ENCODE results near the gene ZFYVE19.

DNA sequence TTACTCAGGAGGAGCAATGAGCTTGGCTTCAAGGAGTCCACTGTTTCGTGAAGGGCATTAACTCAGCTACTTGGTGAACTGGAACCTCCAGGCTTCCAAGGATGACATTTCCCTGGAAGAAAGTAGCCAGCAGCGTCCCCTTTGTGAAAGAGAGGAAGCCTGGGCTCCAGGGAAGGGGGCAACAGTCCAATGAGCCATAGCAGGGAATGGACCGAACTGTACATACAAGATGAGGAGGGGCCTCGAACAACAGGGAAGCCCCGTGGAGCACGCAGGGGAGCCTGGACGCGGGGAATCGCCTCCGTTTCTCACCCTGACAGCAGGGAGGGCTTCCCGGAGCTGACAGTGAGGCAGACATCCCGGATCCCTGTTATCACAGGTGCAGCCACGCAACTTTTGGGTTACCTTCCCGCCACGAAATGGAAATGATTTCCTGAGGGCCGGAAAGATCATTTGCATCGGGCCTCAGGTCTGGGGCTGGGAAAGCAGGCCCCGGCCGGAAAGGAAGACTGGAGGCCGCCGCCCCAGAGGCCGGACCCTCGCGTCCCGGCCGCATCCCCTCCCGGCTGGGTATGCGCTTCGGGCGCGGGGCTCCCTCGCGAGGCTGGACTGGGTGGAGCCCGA lies 36.5 kb downstream of the ZFYVE19 start:
- TF ChIP-seq, protein P1, sequence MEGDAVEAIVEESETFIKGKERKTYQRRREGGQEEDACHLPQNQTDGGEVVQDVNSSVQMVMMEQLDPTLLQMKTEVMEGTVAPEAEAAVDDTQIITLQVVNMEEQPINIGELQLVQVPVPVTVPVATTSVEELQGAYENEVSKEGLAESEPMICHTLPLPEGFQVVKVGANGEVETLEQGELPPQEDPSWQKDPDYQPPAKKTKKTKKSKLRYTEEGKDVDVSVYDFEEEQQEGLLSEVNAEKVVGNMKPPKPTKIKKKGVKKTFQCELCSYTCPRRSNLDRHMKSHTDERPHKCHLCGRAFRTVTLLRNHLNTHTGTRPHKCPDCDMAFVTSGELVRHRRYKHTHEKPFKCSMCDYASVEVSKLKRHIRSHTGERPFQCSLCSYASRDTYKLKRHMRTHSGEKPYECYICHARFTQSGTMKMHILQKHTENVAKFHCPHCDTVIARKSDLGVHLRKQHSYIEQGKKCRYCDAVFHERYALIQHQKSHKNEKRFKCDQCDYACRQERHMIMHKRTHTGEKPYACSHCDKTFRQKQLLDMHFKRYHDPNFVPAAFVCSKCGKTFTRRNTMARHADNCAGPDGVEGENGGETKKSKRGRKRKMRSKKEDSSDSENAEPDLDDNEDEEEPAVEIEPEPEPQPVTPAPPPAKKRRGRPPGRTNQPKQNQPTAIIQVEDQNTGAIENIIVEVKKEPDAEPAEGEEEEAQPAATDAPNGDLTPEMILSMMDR (IDR thresholded peaks at IDR 0.05), result no peak
- TF ChIP-seq, protein P2, sequence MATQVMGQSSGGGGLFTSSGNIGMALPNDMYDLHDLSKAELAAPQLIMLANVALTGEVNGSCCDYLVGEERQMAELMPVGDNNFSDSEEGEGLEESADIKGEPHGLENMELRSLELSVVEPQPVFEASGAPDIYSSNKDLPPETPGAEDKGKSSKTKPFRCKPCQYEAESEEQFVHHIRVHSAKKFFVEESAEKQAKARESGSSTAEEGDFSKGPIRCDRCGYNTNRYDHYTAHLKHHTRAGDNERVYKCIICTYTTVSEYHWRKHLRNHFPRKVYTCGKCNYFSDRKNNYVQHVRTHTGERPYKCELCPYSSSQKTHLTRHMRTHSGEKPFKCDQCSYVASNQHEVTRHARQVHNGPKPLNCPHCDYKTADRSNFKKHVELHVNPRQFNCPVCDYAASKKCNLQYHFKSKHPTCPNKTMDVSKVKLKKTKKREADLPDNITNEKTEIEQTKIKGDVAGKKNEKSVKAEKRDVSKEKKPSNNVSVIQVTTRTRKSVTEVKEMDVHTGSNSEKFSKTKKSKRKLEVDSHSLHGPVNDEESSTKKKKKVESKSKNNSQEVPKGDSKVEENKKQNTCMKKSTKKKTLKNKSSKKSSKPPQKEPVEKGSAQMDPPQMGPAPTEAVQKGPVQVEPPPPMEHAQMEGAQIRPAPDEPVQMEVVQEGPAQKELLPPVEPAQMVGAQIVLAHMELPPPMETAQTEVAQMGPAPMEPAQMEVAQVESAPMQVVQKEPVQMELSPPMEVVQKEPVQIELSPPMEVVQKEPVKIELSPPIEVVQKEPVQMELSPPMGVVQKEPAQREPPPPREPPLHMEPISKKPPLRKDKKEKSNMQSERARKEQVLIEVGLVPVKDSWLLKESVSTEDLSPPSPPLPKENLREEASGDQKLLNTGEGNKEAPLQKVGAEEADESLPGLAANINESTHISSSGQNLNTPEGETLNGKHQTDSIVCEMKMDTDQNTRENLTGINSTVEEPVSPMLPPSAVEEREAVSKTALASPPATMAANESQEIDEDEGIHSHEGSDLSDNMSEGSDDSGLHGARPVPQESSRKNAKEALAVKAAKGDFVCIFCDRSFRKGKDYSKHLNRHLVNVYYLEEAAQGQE (IDR thresholded peaks at IDR 0.05; ENCODE audit: insufficient read depth in 1 of 2, low read depth in 2 of 2, low read length in 1 of 2), result no peak

All from Panc1 (cell line).